Measurements from ENCODE around the gene HUWE1.

HUWE1 gene

GRCh38 chrX:53595266-53595810, 91.2 kb downstream of the HUWE1 start:
- no peak for TF ChIP-seq MAX (IDR thresholded peaks at IDR 0.05)
- no peak for TF ChIP-seq NFIC (IDR thresholded peaks at IDR 0.05)
- TF ChIP-seq FOXM1 (IDR thresholded peaks at IDR 0.05; ENCODE audit: borderline replicate concordance, low read depth), result no peak
- no peak for TF ChIP-seq TAF1 (IDR thresholded peaks at IDR 0.05; ENCODE audit: low read depth)
- TF ChIP-seq ZBTB7A (IDR thresholded peaks at IDR 0.05; ENCODE audit: low read depth), result no peak
- no peak for TF ChIP-seq REST (IDR thresholded peaks at IDR 0.05; ENCODE audit: low read depth)
- TF ChIP-seq CEBPB (IDR thresholded peaks at IDR 0.05), result no peak
- TF ChIP-seq YY1 (IDR thresholded peaks at IDR 0.05; ENCODE audit: low read depth), result no peak
- no peak for TF ChIP-seq EP300 (IDR thresholded peaks at IDR 0.05; ENCODE audit: borderline replicate concordance)
- TF ChIP-seq CREB1 (IDR thresholded peaks at IDR 0.05; ENCODE audit: low read depth), result no peak
- TF ChIP-seq TEAD4 (IDR thresholded peaks at IDR 0.05), result no peak
- TF ChIP-seq RAD21 (IDR thresholded peaks at IDR 0.05; ENCODE audit: low read depth), result no peak
- no peak for TF ChIP-seq TCF12 (IDR thresholded peaks at IDR 0.05; ENCODE audit: low read depth)

DNA sequence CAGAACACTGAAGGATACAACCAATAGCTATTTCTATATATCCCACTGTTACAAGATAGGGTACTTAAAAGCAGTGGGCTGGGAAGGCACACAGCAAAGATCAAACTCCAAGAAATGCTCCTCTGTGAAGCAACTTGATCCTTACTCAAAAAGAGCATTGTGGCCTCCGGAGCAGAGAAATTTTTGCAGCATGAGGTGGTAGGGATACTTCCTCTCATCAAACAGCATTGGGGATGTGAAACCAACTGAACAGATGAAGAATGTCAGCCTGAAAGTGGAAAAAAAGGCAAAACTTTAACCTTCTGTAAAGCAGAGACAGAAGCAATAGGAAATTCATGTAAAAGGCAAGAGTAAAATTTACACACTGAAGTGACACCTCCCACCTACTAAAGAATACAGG, 92.2 kb downstream of the HUWE1 start:
- TF ChIP-seq TEAD4 (IDR thresholded peaks at IDR 0.05), result no peak

- TF ChIP-seq REST (IDR thresholded peaks at IDR 0.05; ENCODE audit: low read depth) (no peak), RAD21 (IDR thresholded peaks at IDR 0.05; ENCODE audit: low read depth) (no peak), ZBTB7A (IDR thresholded peaks at IDR 0.05; ENCODE audit: low read depth) (no peak), EGR1 (IDR thresholded peaks at IDR 0.05) (no peak)
Measured at GRCh38 chrX:53587795-53588420, 98.6 kb downstream of the HUWE1 start.

DNA sequence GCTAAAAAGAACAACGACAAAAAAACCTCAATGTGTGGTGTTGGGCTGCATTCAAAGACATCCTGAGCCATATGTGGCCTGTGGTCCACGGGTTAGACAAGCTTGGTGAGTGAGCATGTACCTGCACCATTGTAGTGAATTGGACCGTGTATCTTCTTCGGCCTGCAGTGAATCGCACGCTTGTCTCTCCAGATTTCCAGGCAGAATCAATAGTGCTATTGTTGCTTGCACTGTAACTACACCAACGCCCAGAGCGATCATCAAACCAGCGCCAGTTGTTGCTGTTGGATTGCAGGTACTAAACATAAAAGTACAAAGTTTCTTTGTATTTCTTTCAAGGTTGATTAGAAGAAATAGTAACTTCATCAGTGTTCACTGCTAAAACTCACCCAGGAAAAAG, 101.6 kb downstream of the HUWE1 start:
- TF ChIP-seq FOXM1 (IDR thresholded peaks at IDR 0.05; ENCODE audit: borderline replicate concordance, low read depth) (no peak), CREB1 (IDR thresholded peaks at IDR 0.05; ENCODE audit: low read depth) (no peak), RAD21 (IDR thresholded peaks at IDR 0.05; ENCODE audit: low read depth) (no peak), REST (IDR thresholded peaks at IDR 0.05; ENCODE audit: low read depth) (no peak), MAX (IDR thresholded peaks at IDR 0.05) (no peak), TCF12 (IDR thresholded peaks at IDR 0.05; ENCODE audit: low read depth) (no peak), EP300 (IDR thresholded peaks at IDR 0.05; ENCODE audit: borderline replicate concordance) (no peak), ZBTB7A (IDR thresholded peaks at IDR 0.05; ENCODE audit: low read depth) (no peak), USF1 (IDR thresholded peaks at IDR 0.05) (no peak), TEAD4 (IDR thresholded peaks at IDR 0.05) (no peak)

DNA sequence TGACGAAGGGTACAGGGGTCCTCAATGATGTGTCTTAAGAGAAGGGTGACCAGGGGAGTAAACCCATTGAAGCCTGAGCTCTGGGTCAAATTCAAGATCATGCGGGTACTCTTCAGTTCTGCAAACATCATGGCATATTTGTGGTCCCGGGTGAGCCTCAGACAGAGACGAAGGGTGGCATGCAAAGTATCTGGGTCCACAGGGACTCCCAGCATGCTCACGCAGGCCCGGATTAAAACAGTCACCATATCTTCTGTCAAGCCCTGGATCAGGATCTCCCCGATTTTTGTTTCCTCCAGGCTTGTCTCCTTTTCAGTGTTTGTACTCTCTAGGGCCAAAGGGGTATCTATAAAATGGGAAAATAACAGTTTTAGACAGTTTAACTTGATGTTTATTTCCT, 102.9 kb downstream of the HUWE1 start:
- TF ChIP-seq ZBTB7A (IDR thresholded peaks at IDR 0.05; ENCODE audit: low read depth), result no peak
- TF ChIP-seq CEBPB (IDR thresholded peaks at IDR 0.05), result no peak
- no peak for TF ChIP-seq EGR1 (IDR thresholded peaks at IDR 0.05)
- TF ChIP-seq CREB1 (IDR thresholded peaks at IDR 0.05; ENCODE audit: low read depth), result no peak
- no peak for TF ChIP-seq EP300 (IDR thresholded peaks at IDR 0.05; ENCODE audit: borderline replicate concordance)
- TF ChIP-seq TEAD4 (IDR thresholded peaks at IDR 0.05), result no peak
- TF ChIP-seq MAX (IDR thresholded peaks at IDR 0.05), result no peak
